CD4-positive, alpha-beta memory T cell (primary cell): Measurements from ENCODE around the gene GRAMD1C. TPM values are rescaled to one million over a fixed set of nuclear protein-coding genes. Genes with fewer than 3 reads are reported as not detected.

Experiments used
- CTCF ChIA-PET: fragments of 350-600 bp; sonication (Branson Sonifier 250); formaldehyde crosslinking; loops from one replicate; lab custom pipeline; 2021; ENCODE audit warnings: inconsistent platforms; ENCODE audit not compliant: partially characterized antibody; lab: Charles Lee
- POLR2A ChIA-PET: fragments of 350-600 bp; sonication (Branson Sonifier 250); formaldehyde crosslinking; loops from one replicate; lab custom pipeline; 2021; ENCODE audit not compliant: partially characterized antibody; lab: Charles Lee
- DNase-seq, 5 donors: peaks; one replicate each; pipeline versions ENCODE4 v3.0.0 to v3.0.0-alpha.2; 2020 to 2022; ENCODE audit warnings: mixed read lengths in 1 of 5
- H3K27ac ChIP-seq: one replicate; pipeline ENCODE4 v1.7.0; 2013; ENCODE audit warnings: low read depth, low read length
- H3K27me3 ChIP-seq: 2 replicates; pipeline ENCODE4 v1.7.0; 2013; ENCODE audit warnings: mild to moderate bottlenecking, low read length, moderate library complexity; ENCODE audit not compliant: insufficient read depth
- H3K36me3 ChIP-seq: 2 replicates; pipeline ENCODE4 v1.7.0; 2013; ENCODE audit warnings: mild to moderate bottlenecking, low read length, moderate library complexity; ENCODE audit not compliant: insufficient read depth
- H3K4me1 ChIP-seq: 2 replicates; pipeline ENCODE4 v1.7.0; 2013; ENCODE audit warnings: mild to moderate bottlenecking, low read length, moderate library complexity; ENCODE audit not compliant: insufficient read depth
- H3K4me3 ChIP-seq, 2 donors: one replicate each; pipeline ENCODE4 v1.7.0; 2013; ENCODE audit warnings: low read length in 2 of 2, mild to moderate bottlenecking in 1 of 2
- H3K9me3 ChIP-seq, 2 donors: one replicate each; pipeline ENCODE4 v1.7.0; 2013; ENCODE audit warnings: low read length in 2 of 2, control low read depth in 1 of 2; ENCODE audit not compliant: control insufficient read depth in 1 of 2
- H3K27ac Mint-ChIP-seq, 7 donors: one replicate each; pipeline ENCODE4 v1.8.0; 2020 to 2021; ENCODE audit warnings: mixed read lengths in 7 of 7, mild to moderate bottlenecking in 6 of 7, inconsistent platforms in 3 of 7, moderate library complexity in 3 of 7
- H3K27me3 Mint-ChIP-seq, 2 donors: one replicate each; pipeline ENCODE4 v1.8.0; 2020 to 2021; ENCODE audit warnings: mixed read lengths in 2 of 2
- H3K36me3 Mint-ChIP-seq, 2 donors: one replicate each; pipeline ENCODE4 v1.8.0; 2020 to 2021; ENCODE audit warnings: mixed read lengths in 2 of 2, inconsistent platforms in 1 of 2, mild to moderate bottlenecking in 1 of 2
- H3K4me1 Mint-ChIP-seq, 4 donors: one replicate each; pipeline ENCODE4 v1.8.0; 2020 to 2021; ENCODE audit warnings: mixed read lengths in 4 of 4, mild to moderate bottlenecking in 1 of 4
- H3K4me3 Mint-ChIP-seq, 8 donors: one replicate each; pipeline ENCODE4 v1.8.0; 2020 to 2021; ENCODE audit warnings: mixed read lengths in 8 of 8, mild to moderate bottlenecking in 7 of 8, moderate library complexity in 6 of 8, inconsistent platforms in 3 of 8
- H3K9me3 Mint-ChIP-seq, 8 donors: one replicate each; pipeline ENCODE4 v1.8.0; 2020 to 2021; ENCODE audit warnings: mixed read lengths in 8 of 8, mild to moderate bottlenecking in 5 of 8, inconsistent platforms in 3 of 8, moderate library complexity in 1 of 8
- intact Hi-C: fragments of 100-400 bp; cut with micrococcal nuclease; formaldehyde crosslinking; loops from one replicate; pipeline ENCODE4 v1.15.1; 2023
- polyA plus RNA-seq, 2 donors: library from polyadenylated mRNA; unstranded; fragments of 300-500 nt; fragmentation: Illumina TruSeq; gene quantifications; one replicate each; pipeline ENCODE4 v1.2.3, GENCODE V29; 2021
- total RNA-seq, 2 experiments: library from RNA; stranded (reverse); gene quantifications; one replicate each; pipeline ENCODE4 v1.2.3, GENCODE V29; 2021

Gene GRAMD1C
- total and polyA plus RNA-seq, 4 experiments from 2014 or later, result 0.45 to 2.8 (median 2.6) TPM; not detected in 1

DNA sequence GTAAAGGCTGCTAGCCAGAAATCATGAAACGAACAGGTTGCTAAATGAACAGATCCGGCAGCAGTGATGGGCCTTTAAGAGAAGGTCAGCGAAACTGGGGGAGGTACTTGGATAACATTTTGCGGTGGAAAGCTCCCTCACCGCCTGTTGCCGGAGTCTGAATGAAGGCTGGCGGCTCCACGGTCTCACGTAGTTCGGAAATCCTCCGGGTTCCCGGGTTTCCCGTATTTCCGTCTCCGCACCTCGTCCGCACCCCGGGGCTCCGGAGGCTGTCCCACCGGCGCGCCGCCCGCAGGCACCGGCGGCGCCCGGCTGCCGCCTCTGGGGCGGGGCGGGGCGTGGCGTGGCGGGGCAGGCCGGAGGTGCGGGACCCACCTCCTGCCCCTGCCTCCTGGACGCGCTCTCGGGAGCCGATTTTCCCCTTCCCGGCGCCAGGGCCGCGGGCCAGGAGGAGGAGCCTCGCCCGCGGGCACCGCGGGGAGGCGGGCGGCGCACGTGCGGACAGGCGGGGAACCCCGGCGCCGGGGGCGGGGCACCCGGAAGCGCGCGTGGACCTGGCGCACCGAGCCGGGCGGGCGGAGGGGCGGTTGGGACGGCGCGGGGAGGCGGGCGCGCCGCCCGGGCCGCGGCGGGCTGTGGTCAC is 108.9 kb downstream of the GRAMD1C start, which contains the start of gene ZDHHC23:
Gene ZDHHC23 (plus strand): TSS at position 642 of the 643 bp plus-strand sequence. CDS start 790 bp downstream, outside the sequence.
- Histone ChIP-seq H3K27me3 (no peaks in the 10 kb centered on the region), H3K36me3 (no peaks in the 10 kb centered on the region), H3K9me3 (no peaks in the 10 kb centered on the region), H3K4me1 (peaks cover 14% of the 10 kb centered on the region), H3K4me3 (peak within 1 kb of the TSS; percentile 57 to 66), H3K27ac (peak within 1 kb of the TSS; percentile 19)
- Mint-ChIP-seq H3K27ac (peak within 1 kb of the TSS; percentile 78 to 87 (median 82)), H3K9me3 (no peaks in the 10 kb centered on the region), H3K36me3 (peaks cover 0 to 5% of the 10 kb centered on the region in 2 donors), H3K27me3 (peaks cover 3 to 5% of the 10 kb centered on the region in 2 donors), H3K4me3 (peak within 1 kb of the TSS; percentile 86 to 90 (median 87)), H3K4me1 (peaks cover 8 to 23% (median 11%) of the 10 kb centered on the region in 4 donors)
- DNase-seq, result peak; percentile 71 to 79 (median 75)
- CTCF ChIA-PET, result no interaction called here
- intact Hi-C loops, result loop anchor here (1.0 kb wide), 3 partner anchors 109 to 251 kb away; partner anchors contain the start of genes CCDC191, QTRT2 and USF3
- POLR2A ChIA-PET, result no interaction called here

DNA sequence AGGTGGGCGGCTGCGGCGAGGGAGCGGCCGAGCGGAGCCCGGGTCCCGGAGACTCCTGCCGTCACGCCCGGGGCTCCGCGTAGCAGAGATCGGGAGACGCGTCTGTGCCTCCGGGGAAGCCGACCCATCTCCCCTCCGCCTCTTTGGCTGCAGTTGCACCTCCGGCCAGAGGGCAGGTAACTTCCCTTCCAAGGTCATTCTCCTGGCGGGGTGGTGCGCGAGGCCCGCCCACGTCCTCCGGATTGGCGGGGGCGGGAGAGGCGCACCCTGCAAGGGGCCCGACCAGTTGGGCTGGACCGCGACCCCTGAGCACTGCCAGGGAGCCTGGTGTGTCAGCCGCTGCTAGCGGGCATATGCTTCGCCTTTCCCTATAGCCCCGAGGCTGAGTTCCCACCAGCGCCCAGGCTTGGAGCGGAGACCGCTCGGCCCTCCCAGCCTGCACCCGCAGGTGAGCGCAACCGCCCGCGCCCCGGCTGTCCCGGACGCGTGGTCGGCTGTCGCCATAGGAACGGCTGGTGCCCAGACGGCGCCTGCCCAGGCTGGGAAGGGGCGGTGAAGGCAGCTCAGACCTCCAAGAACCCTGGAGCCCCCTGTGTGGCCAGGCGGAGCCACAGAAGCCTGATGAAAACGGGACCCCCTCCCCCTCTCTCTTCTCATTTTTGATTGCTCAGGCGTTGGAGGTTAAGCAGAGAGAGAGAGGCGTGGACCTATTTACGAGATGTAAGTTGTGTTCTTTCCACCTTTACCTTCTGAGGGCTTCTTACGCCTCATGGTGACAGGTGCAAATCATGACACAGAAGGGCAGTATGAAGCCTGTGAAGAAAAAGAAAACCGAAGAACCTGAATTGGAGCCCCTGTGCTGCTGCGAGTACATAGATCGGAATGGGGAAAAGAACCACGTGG is 109.7 kb downstream of the GRAMD1C start:
- peak; percentile 19 to 48 (median 36) for DNase-seq
- CTCF ChIA-PET, result no interaction called here
- Mint-ChIP-seq H3K9me3 (no peaks in the 10 kb centered on the region), H3K27ac (peak overlapping the region in 6 of 7 donors; percentile 32 to 82 (median 72)), H3K4me1 (peaks cover 9 to 28% (median 15%) of the 10 kb centered on the region in 4 donors), H3K36me3 (peaks cover 4 to 5% of the 10 kb centered on the region in 2 donors), H3K27me3 (peaks cover 3 to 5% of the 10 kb centered on the region in 2 donors), H3K4me3 (peak overlapping the region; percentile 70 to 83 (median 77))
- no peaks in the 10 kb centered on the region for H3K36me3 ChIP-seq
- H3K27ac ChIP-seq, result peak overlapping the region; percentile 19
- no peaks in the 10 kb centered on the region for H3K27me3 ChIP-seq
- peak overlapping the region in 1 of 2 donors; percentile 66 for H3K4me3 ChIP-seq
- intact Hi-C loops, result loop anchor here (1.0 kb wide), 1 partner anchor 252 kb away; the partner anchor contains the start of gene USF3
- H3K4me1 ChIP-seq, result peaks cover 14% of the 10 kb centered on the region
- H3K9me3 ChIP-seq, result no peaks in the 10 kb centered on the region
- POLR2A ChIA-PET, result no interaction called here

DNA sequence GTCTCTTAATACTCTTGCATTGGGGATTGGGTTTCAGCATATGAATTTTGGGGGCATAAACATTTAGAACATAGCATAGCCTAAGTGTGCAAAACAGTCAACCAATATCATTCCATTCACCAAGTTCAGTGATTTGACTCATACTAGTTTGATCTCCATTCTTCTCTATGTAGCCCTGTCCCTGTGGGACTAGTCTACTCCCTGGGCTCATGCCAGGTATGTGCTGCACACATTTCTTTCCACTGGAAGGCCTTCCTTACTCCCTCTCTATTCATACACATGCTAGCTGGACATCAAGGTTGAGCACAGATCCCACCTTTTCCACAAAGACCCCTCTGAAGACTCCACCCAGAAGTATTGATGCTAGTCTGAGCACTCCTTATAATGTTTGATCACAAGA is 114.3 kb downstream of the GRAMD1C start:
- POLR2A ChIA-PET, result no interaction called here
- CTCF ChIA-PET, result no interaction called here
- intact Hi-C loops, result no loop called here
- Histone ChIP-seq H3K9me3 (no peaks in the 10 kb centered on the region), H3K36me3 (no peaks in the 10 kb centered on the region), H3K4me1 (peaks cover 18% of the 10 kb centered on the region), H3K27ac (no peak overlapping the region), H3K4me3 (no peak overlapping the region), H3K27me3 (no peaks in the 10 kb centered on the region)
- peaks cover 13 to 28% (median 19%) of the 10 kb centered on the region in 4 donors for H3K4me1 Mint-ChIP-seq
- no peaks in the 10 kb centered on the region for H3K9me3 Mint-ChIP-seq
- H3K4me3 Mint-ChIP-seq, result peak overlapping the region in 1 of 8 donors; percentile 2
- H3K27me3 Mint-ChIP-seq, result no peaks in the 10 kb centered on the region
- no peak for DNase-seq
- peaks cover 0 to 13% of the 10 kb centered on the region in 2 donors for H3K36me3 Mint-ChIP-seq
- H3K27ac Mint-ChIP-seq, result no peak overlapping the region

DNA sequence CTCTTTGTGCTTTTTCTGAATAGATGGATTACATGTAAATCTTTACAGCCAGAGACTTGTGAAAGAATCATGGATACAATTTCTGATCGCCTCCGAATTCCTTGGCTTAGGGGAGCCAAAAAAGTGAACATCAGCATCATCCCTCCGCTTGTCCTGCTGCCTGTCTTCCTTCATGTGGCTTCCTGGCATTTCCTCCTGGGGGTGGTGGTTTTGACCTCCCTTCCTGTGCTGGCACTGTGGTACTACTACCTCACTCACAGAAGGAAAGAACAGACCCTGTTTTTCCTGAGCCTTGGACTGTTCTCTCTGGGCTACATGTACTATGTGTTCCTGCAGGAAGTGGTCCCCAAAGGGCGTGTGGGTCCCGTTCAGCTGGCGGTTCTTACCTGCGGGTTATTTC is 115.1 kb downstream of the GRAMD1C start:
- H3K27me3 ChIP-seq, result no peaks in the 10 kb centered on the region
- intact Hi-C loops, result no loop called here
- POLR2A ChIA-PET, result no interaction called here
- no peaks in the 10 kb centered on the region for H3K36me3 ChIP-seq
- peaks cover 14% of the 10 kb centered on the region for H3K4me1 ChIP-seq
- Mint-ChIP-seq H3K27ac (peak overlapping the region in 2 of 7 donors; percentile 14 to 39), H3K9me3 (no peaks in the 10 kb centered on the region), H3K4me3 (peak overlapping the region in 1 of 8 donors; percentile 2), H3K36me3 (peaks cover 0 to 18% of the 10 kb centered on the region in 2 donors), H3K4me1 (peaks cover 11 to 26% (median 17%) of the 10 kb centered on the region in 4 donors), H3K27me3 (no peaks in the 10 kb centered on the region)
- no peaks in the 10 kb centered on the region for H3K9me3 ChIP-seq
- H3K27ac ChIP-seq, result no peak overlapping the region
- CTCF ChIA-PET, result no interaction called here
- DNase-seq, result no peak
- no peak overlapping the region for H3K4me3 ChIP-seq

DNA sequence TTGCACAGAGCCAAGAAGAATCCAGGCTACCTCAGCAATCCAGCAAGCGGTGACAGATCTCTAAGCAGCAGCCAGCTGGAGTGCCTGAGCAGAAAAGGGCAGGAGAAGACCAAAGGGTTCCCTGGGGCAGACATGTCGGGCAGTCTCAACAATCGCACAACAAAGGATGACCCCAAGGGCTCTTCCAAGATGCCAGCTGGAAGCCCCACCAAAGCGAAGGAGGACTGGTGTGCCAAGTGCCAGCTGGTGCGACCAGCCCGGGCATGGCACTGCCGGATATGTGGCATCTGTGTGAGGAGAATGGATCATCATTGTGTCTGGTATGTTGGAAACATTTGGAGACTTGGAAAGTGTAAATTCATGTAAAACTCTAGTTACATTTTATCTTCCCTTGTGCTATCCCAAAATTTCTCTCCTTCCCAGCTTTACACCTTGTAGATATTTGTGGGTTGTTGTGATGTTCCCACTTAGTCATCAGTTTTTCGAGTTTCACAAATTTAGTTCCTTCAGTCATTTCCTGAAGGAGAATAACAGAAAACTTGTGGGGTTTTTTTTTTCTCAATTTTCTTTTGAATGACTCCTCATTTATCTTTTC is 115.6 kb downstream of the GRAMD1C start:
- Histone ChIP-seq H3K27ac (no peak overlapping the region), H3K9me3 (no peaks in the 10 kb centered on the region), H3K4me3 (no peak overlapping the region), H3K36me3 (no peaks in the 10 kb centered on the region), H3K27me3 (no peaks in the 10 kb centered on the region), H3K4me1 (peaks cover 9% of the 10 kb centered on the region)
- Mint-ChIP-seq H3K9me3 (no peaks in the 10 kb centered on the region), H3K27ac (peak overlapping the region in 1 of 7 donors; percentile 14), H3K4me1 (peaks cover 8 to 20% (median 12%) of the 10 kb centered on the region in 4 donors), H3K4me3 (no peak overlapping the region), H3K27me3 (no peaks in the 10 kb centered on the region), H3K36me3 (peaks cover 1 to 22% of the 10 kb centered on the region in 2 donors)
- intact Hi-C loops, result no loop called here
- DNase-seq, result no peak
- CTCF ChIA-PET, result no interaction called here
- POLR2A ChIA-PET, result no interaction called here

DNA sequence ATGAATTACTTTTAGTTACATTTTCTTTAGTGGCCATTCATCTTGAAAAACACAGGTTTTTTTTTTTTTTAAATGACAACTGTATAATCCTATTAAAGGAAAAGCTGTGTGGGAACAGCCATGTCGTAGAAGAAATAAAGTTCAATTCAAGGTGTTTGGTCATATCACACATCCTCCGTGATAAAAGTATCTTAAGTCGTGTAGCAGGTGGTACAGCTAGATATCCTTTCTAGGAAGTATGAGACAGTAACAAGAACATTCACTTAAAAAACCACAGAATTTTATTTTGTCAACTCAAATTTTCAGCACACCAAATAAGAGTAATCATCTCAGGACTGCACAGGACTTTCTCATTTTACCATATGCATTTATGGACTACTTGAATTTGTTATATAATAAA is 125.3 kb downstream of the GRAMD1C start:
- Mint-ChIP-seq H3K4me1 (peaks cover 3 to 10% (median 6%) of the 10 kb centered on the region in 4 donors), H3K9me3 (peaks cover 0 to 3% (median 0%) of the 10 kb centered on the region in 8 donors), H3K27me3 (no peaks in the 10 kb centered on the region), H3K4me3 (no peak overlapping the region), H3K36me3 (peaks cover 18 to 20% of the 10 kb centered on the region in 2 donors), H3K27ac (peak overlapping the region in 1 of 7 donors; percentile 32)
- POLR2A ChIA-PET, result no interaction called here
- intact Hi-C loops, result no loop called here
- H3K4me3 ChIP-seq, result no peak overlapping the region
- no peaks in the 10 kb centered on the region for H3K4me1 ChIP-seq
- no peaks in the 10 kb centered on the region for H3K36me3 ChIP-seq
- no peak overlapping the region for H3K27ac ChIP-seq
- CTCF ChIA-PET, result no interaction called here
- no peak for DNase-seq
- H3K27me3 ChIP-seq, result no peaks in the 10 kb centered on the region
- H3K9me3 ChIP-seq, result no peaks in the 10 kb centered on the region
